SK-N-SH treated with all-trans-retinoic acid at 6 μM for 48 hours (cell line): ENCODE measurements around the gene OAS2.

Experiments used
- ATAC-seq: fragments of 200-7000 bp; cut with Tn5 transposase; 3 replicates; pipeline ENCODE4 v1.9.1; 2020; ENCODE audit warnings: mild to moderate bottlenecking, moderate library complexity
- ARNTL ChIP-seq: fragments of 450-650 bp; formaldehyde crosslinking; IDR thresholded peaks from 2 replicates; pipeline ENCODE4 v1.5.0; 2020; ENCODE audit warnings: low read depth, mild to moderate bottlenecking, moderate library complexity, borderline replicate concordance
- BACH2 ChIP-seq: fragments of 250-450 bp; sonication (Bioruptor Pico); IDR thresholded peaks from 2 replicates; pipeline ENCODE4 v1.9.0; 2021; ENCODE audit warnings: mild to moderate bottlenecking, borderline replicate concordance
- CREB5 ChIP-seq: fragments of 250-450 bp; sonication (Bioruptor Pico); IDR thresholded peaks from 2 replicates; pipeline ENCODE4 v1.5.1; 2020; ENCODE audit warnings: low read depth, mild to moderate bottlenecking, moderate library complexity
- CSDC2 ChIP-seq: fragments of 250-450 bp; sonication (Bioruptor Pico); IDR thresholded peaks from 2 replicates; pipeline ENCODE4 v1.5.0; 2020; ENCODE audit warnings: mild to moderate bottlenecking, moderate library complexity
- CSRNP3 ChIP-seq: fragments of 250-450 bp; sonication (Bioruptor Pico); IDR thresholded peaks from 2 replicates; pipeline ENCODE4 v1.5.1; 2021; ENCODE audit warnings: mild to moderate bottlenecking, moderate library complexity
- ESRRG ChIP-seq: fragments of 250-450 bp; sonication (Bioruptor Pico); IDR thresholded peaks from 2 replicates; pipeline ENCODE4 v1.6.1; 2021; ENCODE audit warnings: mild to moderate bottlenecking
- GLIS3 ChIP-seq: fragments of 250-450 bp; sonication (Bioruptor Pico); IDR thresholded peaks from 2 replicates; pipeline ENCODE4 v1.5.0; 2020; ENCODE audit warnings: mild to moderate bottlenecking, moderate library complexity
- ISL1 ChIP-seq: fragments of 250-450 bp; sonication (Bioruptor Pico); IDR thresholded peaks from 2 replicates; pipeline ENCODE4 v2.1.2; 2022; ENCODE audit warnings: mild to moderate bottlenecking, moderate library complexity
- OSR1 ChIP-seq: fragments of 250-450 bp; sonication (Bioruptor Pico); IDR thresholded peaks from 2 replicates; pipeline ENCODE4 v1.8.0; 2022; ENCODE audit warnings: moderate library complexity, mild to moderate bottlenecking, inconsistent platforms
- PATZ1 ChIP-seq: fragments of 250-450 bp; sonication (Bioruptor Pico); IDR thresholded peaks from 2 replicates; pipeline ENCODE4 v1.8.0; 2020; ENCODE audit warnings: mild to moderate bottlenecking, moderate library complexity, borderline replicate concordance
- POU6F1 ChIP-seq: fragments of 250-450 bp; sonication (Bioruptor Pico); IDR thresholded peaks from 2 replicates; pipeline ENCODE4 v1.8.0; 2021; ENCODE audit warnings: low read depth, mild to moderate bottlenecking, moderate library complexity, borderline replicate concordance
- PPARA ChIP-seq: fragments of 250-450 bp; sonication (Bioruptor Pico); IDR thresholded peaks from 2 replicates; pipeline ENCODE4 v1.5.0; 2020; ENCODE audit warnings: mild to moderate bottlenecking, borderline replicate concordance
- RARB ChIP-seq: fragments of 250-450 bp; sonication (Bioruptor Pico); IDR thresholded peaks from 2 replicates; pipeline ENCODE4 v1.8.0; 2021; ENCODE audit warnings: mild to moderate bottlenecking, moderate library complexity
- TCF4 ChIP-seq: fragments of 250-450 bp; sonication (Bioruptor Pico); IDR thresholded peaks from 2 replicates; pipeline ENCODE4 v1.8.0; 2021; ENCODE audit warnings: mild to moderate bottlenecking, moderate library complexity, borderline replicate concordance
- TOX ChIP-seq: fragments of 250-450 bp; sonication (Bioruptor Pico); IDR thresholded peaks from 2 replicates; pipeline ENCODE4 v1.8.0; 2021; ENCODE audit warnings: mild to moderate bottlenecking, moderate library complexity, borderline replicate concordance
- TSHZ2 ChIP-seq: fragments of 250-450 bp; sonication (Bioruptor Pico); IDR thresholded peaks from 2 replicates; pipeline ENCODE4 v1.5.0; 2020; ENCODE audit warnings: mild to moderate bottlenecking, moderate library complexity
- ZC3H10 ChIP-seq: fragments of 250-450 bp; sonication (Bioruptor Pico); IDR thresholded peaks from 2 replicates; pipeline ENCODE4 v1.5.1; 2021; ENCODE audit warnings: mild to moderate bottlenecking, moderate library complexity
- ZFP3 ChIP-seq: fragments of 250-450 bp; sonication (Bioruptor Pico); IDR thresholded peaks from 2 replicates; pipeline ENCODE4 v1.5.0; 2020; ENCODE audit warnings: mild to moderate bottlenecking, moderate library complexity
- ZFP30 ChIP-seq: fragments of 450-650 bp; formaldehyde crosslinking; IDR thresholded peaks from 2 replicates; pipeline ENCODE4 v1.5.0; 2022; ENCODE audit warnings: mild to moderate bottlenecking, moderate library complexity
- ZNF565 ChIP-seq: fragments of 450-650 bp; formaldehyde crosslinking; conservative IDR thresholded peaks from 2 replicates; pipeline ENCODE4 v1.5.0; 2020; ENCODE audit warnings: low read depth, mild to moderate bottlenecking, moderate library complexity
- ZNF70 ChIP-seq: fragments of 450-650 bp; formaldehyde crosslinking; IDR thresholded peaks from 2 replicates; pipeline ENCODE4 v1.5.0; 2020; ENCODE audit warnings: mild to moderate bottlenecking, moderate library complexity
- ZNF8 ChIP-seq: fragments of 450-650 bp; formaldehyde crosslinking; IDR thresholded peaks from 2 replicates; pipeline ENCODE4 v1.5.0; 2020; ENCODE audit warnings: mild to moderate bottlenecking, moderate library complexity

Gene OAS2

GRCh38 chr12:113022563-113023297 is 44.4 kb downstream of the OAS2 start:
- ATAC-seq: no peak
- TF ChIP-seq ZNF565 (CRISPR knock-in tag): no peak
- no peak for TF ChIP-seq ZFP3 (CRISPR knock-in tag)
- no peak for TF ChIP-seq PATZ1
- no peak for TF ChIP-seq ARNTL (CRISPR knock-in tag)
- no peak for TF ChIP-seq CSDC2 (CRISPR knock-in tag)
- no peak for TF ChIP-seq TSHZ2 (CRISPR knock-in tag)
- no peak for TF ChIP-seq BACH2 (CRISPR knock-in tag)
- no peak for TF ChIP-seq ESRRG
- no peak for TF ChIP-seq PPARA (CRISPR knock-in tag)
- TF ChIP-seq GLIS3 (CRISPR knock-in tag): no peak
- TF ChIP-seq ZNF70 (CRISPR knock-in tag): no peak
- no peak for TF ChIP-seq ZC3H10
- TF ChIP-seq OSR1 (CRISPR knock-in tag): no peak
- no peak for TF ChIP-seq CSRNP3 (CRISPR knock-in tag)
- TF ChIP-seq TOX (CRISPR knock-in tag): no peak
- TF ChIP-seq ISL1 (CRISPR knock-in tag): no peak

GRCh38 chr12:113027726-113028125 is 49.4 kb downstream of the OAS2 start:
- ATAC-seq: no peak
- TF ChIP-seq TSHZ2 (CRISPR knock-in tag): no peak
- no peak for TF ChIP-seq RARB (CRISPR knock-in tag)
- no peak for TF ChIP-seq ZNF8 (CRISPR knock-in tag)
- no peak for TF ChIP-seq POU6F1 (CRISPR knock-in tag)
- TF ChIP-seq ZC3H10: no peak
- no peak for TF ChIP-seq ZNF70 (CRISPR knock-in tag)
- TF ChIP-seq TOX (CRISPR knock-in tag): no peak
- TF ChIP-seq OSR1 (CRISPR knock-in tag): no peak
- no peak for TF ChIP-seq ISL1 (CRISPR knock-in tag)
- no peak for TF ChIP-seq ZFP30 (CRISPR knock-in tag)
- TF ChIP-seq TCF4: no peak
- TF ChIP-seq ESRRG: no peak
- TF ChIP-seq ARNTL (CRISPR knock-in tag): no peak
- TF ChIP-seq CREB5 (CRISPR knock-in tag): no peak
- no peak for TF ChIP-seq CSRNP3 (CRISPR knock-in tag)
- no peak for TF ChIP-seq PATZ1
- TF ChIP-seq BACH2 (CRISPR knock-in tag): no peak
- TF ChIP-seq ZFP3 (CRISPR knock-in tag): no peak
- no peak for TF ChIP-seq GLIS3 (CRISPR knock-in tag)
- no peak for TF ChIP-seq CSDC2 (CRISPR knock-in tag)
- TF ChIP-seq, all 23 proteins: peak for 0
